ENCODE measurements around the gene OTUB2.
A peak's percentile ranks its signal among the peaks of the same experiment; 100 is the strongest.

OTUB2 gene

DNA sequence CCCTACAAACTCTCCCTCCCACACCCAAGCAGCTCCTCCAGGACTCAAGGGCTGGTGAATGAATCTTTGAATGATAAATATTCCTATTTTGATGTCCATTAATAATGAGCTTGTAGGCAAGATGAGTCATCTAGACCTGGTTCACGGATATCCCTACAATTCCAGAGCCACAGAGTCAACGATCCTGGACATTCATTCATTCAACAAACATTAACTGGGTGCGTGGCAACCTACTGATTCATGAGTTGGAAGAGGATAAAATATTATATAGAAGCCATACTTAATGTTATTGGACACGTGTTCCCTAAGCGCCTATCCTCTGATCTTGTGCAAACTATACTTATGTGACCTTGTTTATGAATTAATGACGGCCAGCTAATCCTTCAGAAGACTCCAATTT, 420 bp upstream of the OTUB2 start:
- H3K36me3 ChIP-seq (replicated peaks; ENCODE audit: insufficient read depth, low read length), result no peaks in the 10 kb centered on the region
- H3K9me3 ChIP-seq (replicated peaks; ENCODE audit: insufficient read depth, low read length), result no peaks in the 10 kb centered on the region
- H3K27ac ChIP-seq (ENCODE audit: low read length), result no peak overlapping the region
- no peak overlapping the region for H3K9ac ChIP-seq (ENCODE audit: low read length)
- no peaks in the 10 kb centered on the region for H3K27me3 ChIP-seq (replicated peaks; ENCODE audit: insufficient read depth, low read length)
- H3K79me2 ChIP-seq (ENCODE audit: low read length), result no peaks in the 10 kb centered on the region
- no peak for TF ChIP-seq EZH2phosphoT487 (IDR thresholded peaks at IDR 0.05; ENCODE audit: low read length)
- TF ChIP-seq, protein P1, sequence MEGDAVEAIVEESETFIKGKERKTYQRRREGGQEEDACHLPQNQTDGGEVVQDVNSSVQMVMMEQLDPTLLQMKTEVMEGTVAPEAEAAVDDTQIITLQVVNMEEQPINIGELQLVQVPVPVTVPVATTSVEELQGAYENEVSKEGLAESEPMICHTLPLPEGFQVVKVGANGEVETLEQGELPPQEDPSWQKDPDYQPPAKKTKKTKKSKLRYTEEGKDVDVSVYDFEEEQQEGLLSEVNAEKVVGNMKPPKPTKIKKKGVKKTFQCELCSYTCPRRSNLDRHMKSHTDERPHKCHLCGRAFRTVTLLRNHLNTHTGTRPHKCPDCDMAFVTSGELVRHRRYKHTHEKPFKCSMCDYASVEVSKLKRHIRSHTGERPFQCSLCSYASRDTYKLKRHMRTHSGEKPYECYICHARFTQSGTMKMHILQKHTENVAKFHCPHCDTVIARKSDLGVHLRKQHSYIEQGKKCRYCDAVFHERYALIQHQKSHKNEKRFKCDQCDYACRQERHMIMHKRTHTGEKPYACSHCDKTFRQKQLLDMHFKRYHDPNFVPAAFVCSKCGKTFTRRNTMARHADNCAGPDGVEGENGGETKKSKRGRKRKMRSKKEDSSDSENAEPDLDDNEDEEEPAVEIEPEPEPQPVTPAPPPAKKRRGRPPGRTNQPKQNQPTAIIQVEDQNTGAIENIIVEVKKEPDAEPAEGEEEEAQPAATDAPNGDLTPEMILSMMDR (IDR thresholded peaks at IDR 0.05; ENCODE audit: low read length), result no peak
- DNase-seq, result no peak
- peaks cover 25% of the 10 kb centered on the region for H3K4me1 ChIP-seq (ENCODE audit: low read length)
- no peaks in the 10 kb centered on the region for H4K20me1 ChIP-seq (ENCODE audit: insufficient read depth, low read length)
- peaks cover 18% of the 10 kb centered on the region for H3F3A ChIP-seq (ENCODE audit: insufficient read depth, low read length)
- H2AFZ ChIP-seq (ENCODE audit: low read length), result no peak overlapping the region
- peak overlapping the region; percentile 29; the same call in 1 of the 2 replicates for H3K4me2 ChIP-seq (ENCODE audit: low read depth, low read length)
- H3K9me2 ChIP-seq (replicated peaks; ENCODE audit: insufficient read depth, low read length), result no peaks in the 10 kb centered on the region
- H3K4me3 ChIP-seq (ENCODE audit: low read length), result no peak overlapping the region

DNA sequence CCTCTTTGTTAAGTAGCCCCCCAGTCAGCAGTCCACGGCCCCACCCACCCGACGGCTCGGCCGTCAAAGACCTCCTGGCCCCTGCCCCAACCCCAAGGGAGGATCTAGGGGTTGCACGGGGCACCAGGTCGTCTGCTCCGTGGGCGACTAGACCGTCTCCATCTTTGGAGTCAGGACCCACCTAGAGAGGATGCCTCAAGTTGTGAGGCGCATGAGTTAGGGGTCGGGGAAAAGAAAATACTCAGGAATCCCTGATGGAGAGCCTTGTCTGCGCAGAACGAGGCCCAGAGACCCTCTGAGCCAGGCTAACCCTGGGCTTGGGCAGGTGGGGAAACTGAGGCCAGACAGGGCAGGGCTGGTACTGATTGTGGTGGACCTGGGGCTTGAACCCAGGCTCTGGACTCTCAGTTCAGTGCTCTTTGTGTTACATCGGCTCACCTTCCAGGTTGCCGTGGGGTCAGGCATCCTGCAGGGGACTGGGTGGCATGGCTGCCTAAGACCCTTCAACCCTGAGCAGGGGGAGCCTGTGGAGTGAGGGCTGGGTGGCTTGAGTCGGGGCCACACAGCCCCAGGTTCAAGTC, 839 bp downstream of the OTUB2 start:
- no peaks in the 10 kb centered on the region for H3K27me3 ChIP-seq (replicated peaks; ENCODE audit: insufficient read depth, low read length)
- H3F3A ChIP-seq (ENCODE audit: insufficient read depth, low read length), result peaks cover 6% of the 10 kb centered on the region
- no peaks in the 10 kb centered on the region for H3K9me3 ChIP-seq (replicated peaks; ENCODE audit: insufficient read depth, low read length)
- H3K27ac ChIP-seq (ENCODE audit: low read length), result no peak overlapping the region
- TF ChIP-seq EZH2 (optimal IDR thresholded peaks at IDR 0.05; ENCODE audit: low read depth, low read length), result no peak
- no peaks in the 10 kb centered on the region for H3K79me2 ChIP-seq (ENCODE audit: low read length)
- H4K20me1 ChIP-seq (ENCODE audit: insufficient read depth, low read length), result no peaks in the 10 kb centered on the region
- peak overlapping the region; percentile 31; the same call in 1 of the 2 replicates for H3K4me2 ChIP-seq (ENCODE audit: low read depth, low read length)
- H3K36me3 ChIP-seq (replicated peaks; ENCODE audit: insufficient read depth, low read length), result no peaks in the 10 kb centered on the region
- no peak for DNase-seq
- H3K9me2 ChIP-seq (replicated peaks; ENCODE audit: insufficient read depth, low read length), result no peaks in the 10 kb centered on the region
- peak overlapping the region; percentile 55 for H3K4me3 ChIP-seq (ENCODE audit: low read length)
- H2AFZ ChIP-seq (ENCODE audit: low read length), result 0 out of 2 replicates have a peak overlapping the region, but pooled peaks have one; percentile 38
- peak overlapping the region; percentile 40; the same call in 1 of the 2 replicates for H3K9ac ChIP-seq (ENCODE audit: low read length)
- H3K4me1 ChIP-seq (ENCODE audit: low read length), result peaks cover 14% of the 10 kb centered on the region

DNA sequence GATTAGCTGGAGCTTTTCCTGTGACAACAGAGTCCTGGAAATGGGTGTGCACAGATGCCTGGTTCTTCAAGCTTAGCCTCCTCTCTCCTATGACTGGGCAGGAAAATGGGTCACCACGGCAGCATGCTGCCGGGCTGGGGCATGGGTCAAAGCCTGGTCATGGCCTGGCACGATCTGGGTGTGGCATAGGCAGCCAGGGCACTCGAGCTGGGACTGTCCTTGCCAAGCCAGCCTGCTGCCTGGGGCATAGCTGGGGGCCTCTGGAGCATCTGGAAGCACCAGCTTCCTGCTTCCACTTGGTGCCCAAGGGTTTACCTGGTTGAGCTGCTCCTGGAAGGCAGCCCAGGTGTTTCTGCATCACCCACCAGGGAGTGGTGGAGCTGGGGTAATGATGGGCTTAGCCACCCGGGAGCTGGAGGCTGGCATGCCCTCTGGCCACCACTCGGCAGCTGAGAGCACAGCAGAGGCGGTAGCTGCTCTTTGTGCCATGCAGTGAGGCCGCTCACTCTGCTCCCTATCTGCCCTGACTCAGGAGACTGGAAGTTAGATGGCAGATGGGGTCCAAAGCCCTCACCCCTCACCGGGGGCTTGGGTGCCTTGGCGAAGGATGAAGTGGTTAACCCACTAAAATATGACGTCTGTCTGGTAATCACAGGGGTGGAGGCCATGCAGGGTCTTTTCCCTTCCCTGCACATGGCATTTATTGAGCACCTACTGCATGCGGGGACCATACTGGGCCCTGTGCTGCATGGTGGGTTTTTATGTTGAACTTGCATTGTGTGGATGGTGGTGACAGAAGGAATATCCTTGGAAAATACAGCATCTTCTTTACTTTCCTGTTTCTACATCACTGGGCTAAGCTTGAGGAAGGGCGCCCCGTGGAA, 1.7 kb downstream of the OTUB2 start:
- H3K4me3 ChIP-seq (ENCODE audit: low read length), result no peak overlapping the region
- H3K36me3 ChIP-seq (replicated peaks; ENCODE audit: insufficient read depth, low read length), result no peaks in the 10 kb centered on the region
- DNase-seq, result no peak
- H2AFZ ChIP-seq (ENCODE audit: low read length), result no peak overlapping the region
- no peaks in the 10 kb centered on the region for H3K9me2 ChIP-seq (replicated peaks; ENCODE audit: insufficient read depth, low read length)
- TF ChIP-seq EZH2 (optimal IDR thresholded peaks at IDR 0.05; ENCODE audit: low read depth, low read length) (no peak), EZH2phosphoT487 (IDR thresholded peaks at IDR 0.05; ENCODE audit: low read length) (no peak)
- TF ChIP-seq, protein P1 (IDR thresholded peaks at IDR 0.05; ENCODE audit: low read length), result no peak
- H3K27me3 ChIP-seq (replicated peaks; ENCODE audit: insufficient read depth, low read length), result no peaks in the 10 kb centered on the region
- H3K79me2 ChIP-seq (ENCODE audit: low read length), result no peaks in the 10 kb centered on the region
- H4K20me1 ChIP-seq (ENCODE audit: insufficient read depth, low read length), result no peaks in the 10 kb centered on the region
- H3K4me2 ChIP-seq (ENCODE audit: low read depth, low read length), result no peak overlapping the region
- H3K4me1 ChIP-seq (ENCODE audit: low read length), result peaks cover 6% of the 10 kb centered on the region
- H3K9ac ChIP-seq (ENCODE audit: low read length), result no peak overlapping the region
- H3F3A ChIP-seq (ENCODE audit: insufficient read depth, low read length), result no peaks in the 10 kb centered on the region
- H3K9me3 ChIP-seq (replicated peaks; ENCODE audit: insufficient read depth, low read length), result no peaks in the 10 kb centered on the region
- no peak overlapping the region for H3K27ac ChIP-seq (ENCODE audit: low read length)

DNA sequence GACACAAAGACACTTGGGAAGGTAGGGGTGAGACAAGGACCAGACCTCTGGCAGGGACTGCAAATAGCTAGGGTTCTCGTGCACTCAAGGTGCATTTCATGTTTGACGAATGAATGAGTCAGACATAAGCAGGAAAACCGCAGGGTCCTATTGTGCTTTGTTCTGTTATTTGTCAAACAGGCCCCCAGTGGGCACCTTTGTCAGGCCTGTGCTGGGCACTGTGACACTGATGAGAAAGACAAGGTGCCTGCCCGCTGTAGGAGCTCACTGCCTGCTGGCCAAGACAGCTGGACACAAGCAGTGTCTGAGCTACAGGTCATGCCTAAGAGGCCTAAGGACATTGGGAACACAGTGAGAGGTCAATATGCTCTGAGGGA, 2.3 kb downstream of the OTUB2 start:
- Histone ChIP-seq H4K20me1 (ENCODE audit: insufficient read depth, low read length) (no peaks in the 10 kb centered on the region), H3K9me3 (replicated peaks; ENCODE audit: insufficient read depth, low read length) (no peaks in the 10 kb centered on the region), H3F3A (ENCODE audit: insufficient read depth, low read length) (no peaks in the 10 kb centered on the region), H2AFZ (ENCODE audit: low read length) (no peak overlapping the region), H3K36me3 (replicated peaks; ENCODE audit: insufficient read depth, low read length) (no peaks in the 10 kb centered on the region), H3K27me3 (replicated peaks; ENCODE audit: insufficient read depth, low read length) (no peaks in the 10 kb centered on the region), H3K4me2 (ENCODE audit: low read depth, low read length) (no peak overlapping the region), H3K27ac (ENCODE audit: low read length) (no peak overlapping the region), H3K4me3 (ENCODE audit: low read length) (no peak overlapping the region), H3K79me2 (ENCODE audit: low read length) (no peaks in the 10 kb centered on the region), H3K9me2 (replicated peaks; ENCODE audit: insufficient read depth, low read length) (no peaks in the 10 kb centered on the region), H3K9ac (ENCODE audit: low read length) (no peak overlapping the region), H3K4me1 (ENCODE audit: low read length) (no peaks in the 10 kb centered on the region)
- no peak for DNase-seq
- TF ChIP-seq EZH2 (optimal IDR thresholded peaks at IDR 0.05; ENCODE audit: low read depth, low read length), result no peak
- TF ChIP-seq, protein P1 (IDR thresholded peaks at IDR 0.05; ENCODE audit: low read length), result no peak
- no peak for TF ChIP-seq EZH2phosphoT487 (IDR thresholded peaks at IDR 0.05; ENCODE audit: low read length)

All from MM.1S (cell line).